Osteocyte (in vitro differentiated cells): ENCODE data around the gene AHCYL1. TPM values are rescaled to one million over a fixed set of nuclear protein-coding genes. Genes with fewer than 3 reads are reported as not detected.
"Not testable (repeated sequence)": the region's sequence is repeated elsewhere in the genome, so short reads cannot be mapped to it uniquely, and the experiment has no call there.

ENCODE experiments used
- DNase-seq: peaks from one replicate; pipeline ENCODE4 v3.0.0; 2021; ENCODE audit warnings: mixed read lengths; ENCODE audit not compliant: unreplicated experiment; ENCODE audit errors: extremely low spot score
- H3K27ac Mint-ChIP-seq: one replicate; pipeline ENCODE4 v1.8.0; 2021; ENCODE audit warnings: mild to moderate bottlenecking, mixed read lengths; ENCODE audit not compliant: unreplicated experiment
- H3K27me3 Mint-ChIP-seq: one replicate; pipeline ENCODE4 v1.8.0; 2021; ENCODE audit warnings: mixed read lengths; ENCODE audit not compliant: unreplicated experiment
- H3K36me3 Mint-ChIP-seq: one replicate; pipeline ENCODE4 v1.8.0; 2021; ENCODE audit warnings: mixed read lengths; ENCODE audit not compliant: unreplicated experiment
- H3K4me1 Mint-ChIP-seq: one replicate; pipeline ENCODE4 v1.8.0; 2021; ENCODE audit warnings: mixed read lengths; ENCODE audit not compliant: unreplicated experiment
- H3K4me3 Mint-ChIP-seq: one replicate; pipeline ENCODE4 v1.8.0; 2021; ENCODE audit warnings: mild to moderate bottlenecking, moderate library complexity, mixed read lengths; ENCODE audit not compliant: unreplicated experiment
- H3K9me3 Mint-ChIP-seq: one replicate; pipeline ENCODE4 v1.8.0; 2021; ENCODE audit warnings: mixed read lengths; ENCODE audit not compliant: unreplicated experiment
- CTCF ChIP-seq: fragments of 200-600 bp; sonication (generic); IDR thresholded peaks from 2 replicates; pipeline ENCODE4 v1.5.0; 2021; ENCODE audit warnings: antibody characterized with exemption, mild to moderate bottlenecking, moderate library complexity
- total RNA-seq: library from RNA; stranded (reverse); gene quantifications from 2 replicates; pipeline ENCODE4 v1.2.1, GENCODE V29; 2021

Gene AHCYL1
- total RNA-seq, 1 donor from 2014 or later: 79.3 TPM

GRCh38 chr1:109950509-109950908, 34.1 kb upstream of the AHCYL1 start:
- no peaks in the 10 kb centered on the region for H3K27me3 Mint-ChIP-seq
- no peaks in the 10 kb centered on the region for H3K9me3 Mint-ChIP-seq
- no peak overlapping the region for H3K27ac Mint-ChIP-seq
- no peak overlapping the region for H3K4me3 Mint-ChIP-seq
- peaks cover 17% of the 10 kb centered on the region for H3K4me1 Mint-ChIP-seq
- no peak for TF ChIP-seq CTCF
- no peak for DNase-seq
- H3K36me3 Mint-ChIP-seq: no peaks in the 10 kb centered on the region

- not testable (repeated sequence) for H3K27ac Mint-ChIP-seq, H3K27me3 Mint-ChIP-seq, H3K4me3 Mint-ChIP-seq, H3K9me3 Mint-ChIP-seq, DNase-seq, H3K36me3 Mint-ChIP-seq
- H3K4me1 Mint-ChIP-seq: peaks cover 17% of the 10 kb centered on the region
These were observed 33.1 kb upstream of the AHCYL1 start for GRCh38 chr1:109951501-109951900.

GRCh38 chr1:109954041-109954512, 30.5 kb upstream of the AHCYL1 start:
- no peak for TF ChIP-seq CTCF
- Mint-ChIP-seq H3K4me1 (peaks cover 20% of the 10 kb centered on the region), H3K4me3 (no peak overlapping the region), H3K27ac (peak overlapping the region; percentile 73), H3K9me3 (no peaks in the 10 kb centered on the region), H3K27me3 (no peaks in the 10 kb centered on the region), H3K36me3 (no peaks in the 10 kb centered on the region)
- no peak for DNase-seq

GRCh38 chr1:109959632-109959973, 25.0 kb upstream of the AHCYL1 start:
- no peak for DNase-seq
- Mint-ChIP-seq H3K4me3 (no peak overlapping the region), H3K27me3 (no peaks in the 10 kb centered on the region), H3K36me3 (no peaks in the 10 kb centered on the region), H3K4me1 (peaks cover 41% of the 10 kb centered on the region), H3K9me3 (no peaks in the 10 kb centered on the region), H3K27ac (peak overlapping the region; percentile 76)
- no peak for TF ChIP-seq CTCF

GRCh38 chr1:109959974-109960744, 24.4 kb upstream of the AHCYL1 start:
- peaks cover 3% of the 10 kb centered on the region for H3K9me3 Mint-ChIP-seq
- H3K36me3 Mint-ChIP-seq: no peaks in the 10 kb centered on the region
- H3K27me3 Mint-ChIP-seq: no peaks in the 10 kb centered on the region
- DNase-seq: no peak
- peak overlapping the region; percentile 76 for H3K27ac Mint-ChIP-seq
- peak; percentile 31 for TF ChIP-seq CTCF
- peaks cover 41% of the 10 kb centered on the region for H3K4me1 Mint-ChIP-seq
- H3K4me3 Mint-ChIP-seq: peak overlapping the region; percentile 12
